G401.6 (cell line): ENCODE results near the gene STK32C.

Experiments used
- FAIRE-seq: peaks from 2 replicates; lab custom pipeline; 2012; peaks lifted over from hg19 to GRCh38; lab: Jason Lieb, UNC

The STK32C gene

GRCh38 chr10:132264966-132265889 lies 42.5 kb downstream of the STK32C start:
- FAIRE-seq = no peak

- no peak for FAIRE-seq
Measured at GRCh38 chr10:132264306-132264950, 43.3 kb downstream of the STK32C start.

GRCh38 chr10:132263866-132264265 lies 43.9 kb downstream of the STK32C start:
- FAIRE-seq = no peak

- no peak for FAIRE-seq
Measured at GRCh38 chr10:132259702-132260482, 47.9 kb downstream of the STK32C start.

GRCh38 chr10:132258423-132258822 lies 49.3 kb downstream of the STK32C start:
- FAIRE-seq = no peak

- no peak for FAIRE-seq
Measured at GRCh38 chr10:132257907-132258306, 49.8 kb downstream of the STK32C start.

- FAIRE-seq = no peak
Measured at GRCh38 chr10:132257271-132257670, 50.5 kb downstream of the STK32C start.

GRCh38 chr10:132256866-132257265 lies 50.9 kb downstream of the STK32C start:
- no peak for FAIRE-seq

GRCh38 chr10:132255489-132256344 lies 52.0 kb downstream of the STK32C start:
- no peak for FAIRE-seq

- no peak for FAIRE-seq
Measured at GRCh38 chr10:132254841-132255240, 52.9 kb downstream of the STK32C start.

GRCh38 chr10:132253092-132253687 lies 54.6 kb downstream of the STK32C start:
- FAIRE-seq = no peak

- no peak for FAIRE-seq
Measured at GRCh38 chr10:132252412-132252811, 55.3 kb downstream of the STK32C start.

- FAIRE-seq = no peak
Measured at GRCh38 chr10:132251928-132252327, 55.8 kb downstream of the STK32C start.

- FAIRE-seq = no peak
Measured at GRCh38 chr10:132250481-132251475, 57.0 kb downstream of the STK32C start.

GRCh38 chr10:132249824-132250375 lies 57.9 kb downstream of the STK32C start:
- FAIRE-seq = no peak

GRCh38 chr10:132249226-132249724 lies 58.5 kb downstream of the STK32C start:
- no peak for FAIRE-seq

GRCh38 chr10:132248455-132249225 lies 59.1 kb downstream of the STK32C start:
- no peak for FAIRE-seq

- FAIRE-seq = no peak
Measured at GRCh38 chr10:132247943-132248342, 59.8 kb downstream of the STK32C start.

- no peak for FAIRE-seq
Measured at GRCh38 chr10:132246296-132246695, 61.5 kb downstream of the STK32C start.
